HepG2 (cell line): ENCODE results near the gene SPOP. TPM values are rescaled to one million over a fixed set of nuclear protein-coding genes. Genes with fewer than 3 reads are reported as not detected.

Source experiments
- BCLAF1 ChIP-seq: fragments of 450-650 bp; IDR thresholded peaks from 2 replicates; pipeline ENCODE4 v1.6.1; 2017; ENCODE audit warnings: mild to moderate bottlenecking
- EP300 ChIP-seq, 3 experiments: sonication (generic) in 1 of 3; formaldehyde crosslinking in 1 of 3; IDR thresholded peaks; 2 replicates each; pipeline versions ENCODE4 v1.5.1 to v1.6.1; 2011 to 2020; ENCODE audit warnings: low read depth in 2 of 3, low read length in 2 of 3, borderline replicate concordance in 1 of 3, improper control_type of control experiment in 1 of 3, mild to moderate bottlenecking in 1 of 3, missing genetic modification reagents in 1 of 3, moderate library complexity in 1 of 3
- FOXA3 ChIP-seq: IDR thresholded peaks from 2 replicates; pipeline ENCODE4 v1.6.1; 2016; ENCODE audit warnings: missing genetic modification reagents, missing compliant biosample characterization
- HIVEP1 ChIP-seq: sonication (generic); formaldehyde crosslinking; IDR thresholded peaks from 2 replicates; pipeline ENCODE4 v1.4.0; 2020; ENCODE audit warnings: mild to moderate bottlenecking, missing genetic modification reagents
- HNRNPK ChIP-seq: fragments of 200-400 bp; formaldehyde crosslinking; IDR thresholded peaks from 2 replicates; pipeline ENCODE4 v1.6.1; 2018; ENCODE audit warnings: low read length, low read depth, moderate library complexity, mild to moderate bottlenecking; ENCODE audit not compliant: poor library complexity, severe bottlenecking
- IKZF5 ChIP-seq: IDR thresholded peaks from 2 replicates; pipeline ENCODE4 v1.6.1; 2018; ENCODE audit warnings: missing genetic modification reagents, mild to moderate bottlenecking, missing compliant biosample characterization
- KDM2A ChIP-seq: sonication (generic); formaldehyde crosslinking; IDR thresholded peaks from 2 replicates; pipeline ENCODE4 v1.4.0; 2020; ENCODE audit warnings: low read depth, missing genetic modification reagents, borderline replicate concordance
- MAX ChIP-seq: IDR thresholded peaks from 2 replicates; pipeline ENCODE4 v1.6.1; 2012; ENCODE audit warnings: inconsistent platforms
- MEF2D ChIP-seq: sonication (generic); formaldehyde crosslinking; IDR thresholded peaks from 2 replicates; pipeline ENCODE4 v1.5.1; 2020; ENCODE audit warnings: mild to moderate bottlenecking, missing genetic modification reagents
- PPARG ChIP-seq: conservative IDR thresholded peaks from 2 replicates; pipeline ENCODE4 v1.6.1; 2016; ENCODE audit warnings: missing biosample characterization, missing genetic modification reagents
- PRDM10 ChIP-seq: sonication (generic); formaldehyde crosslinking; IDR thresholded peaks from 2 replicates; pipeline ENCODE4 v1.4.0; 2020; ENCODE audit warnings: low read depth, missing genetic modification reagents
- RARG ChIP-seq: sonication (generic); formaldehyde crosslinking; IDR thresholded peaks from 2 replicates; pipeline ENCODE4 v1.4.0; 2020; ENCODE audit warnings: low read depth, mild to moderate bottlenecking, missing genetic modification reagents
- SMYD3 ChIP-seq: sonication (generic); formaldehyde crosslinking; IDR thresholded peaks from 2 replicates; pipeline ENCODE4 v1.8.1; 2023; ENCODE audit warnings: mild to moderate bottlenecking, missing genetic modification reagents
- SOX6 ChIP-seq, 2 experiments: fragments of 450-650 bp in 1 of 2; sonication (generic) in 1 of 2; formaldehyde crosslinking in 1 of 2; IDR thresholded peaks; 2 replicates each; pipeline versions ENCODE4 v1.4.0 to v1.6.1; 2017 to 2020; ENCODE audit warnings: antibody characterized with exemption in 1 of 2, mild to moderate bottlenecking in 1 of 2, missing genetic modification reagents in 1 of 2
- TEAD3 ChIP-seq: optimal IDR thresholded peaks from 2 replicates; pipeline ENCODE3; 2016; ENCODE audit warnings: borderline replicate concordance
- ZBTB7A ChIP-seq: sonication (generic); formaldehyde crosslinking; IDR thresholded peaks from 2 replicates; pipeline ENCODE4 v1.8.0; 2022; ENCODE audit warnings: mild to moderate bottlenecking, missing genetic modification reagents
- ZNF263 ChIP-seq: sonication (generic); formaldehyde crosslinking; IDR thresholded peaks from 2 replicates; pipeline ENCODE4 v1.4.0; 2020; ENCODE audit warnings: missing genetic modification reagents
- ZNF264 ChIP-seq: sonication (generic); formaldehyde crosslinking; IDR thresholded peaks from 2 replicates; pipeline ENCODE4 v1.4.0; 2020; ENCODE audit warnings: missing genetic modification reagents
- ZNF292 ChIP-seq: sonication (generic); formaldehyde crosslinking; IDR thresholded peaks from 2 replicates; pipeline ENCODE4 v1.8.1; 2022; ENCODE audit warnings: mild to moderate bottlenecking, low read depth, missing genetic modification reagents, borderline replicate concordance
- ZNF335 ChIP-seq: sonication (generic); formaldehyde crosslinking; IDR thresholded peaks from 2 replicates; pipeline ENCODE4 v1.4.0; 2020; ENCODE audit warnings: missing genetic modification reagents
- ZNF441 ChIP-seq: sonication (generic); formaldehyde crosslinking; IDR thresholded peaks from 2 replicates; pipeline ENCODE4 v1.7.0; 2021; ENCODE audit warnings: missing genetic modification reagents, borderline replicate concordance
- ZNF644 ChIP-seq: IDR thresholded peaks from 2 replicates; pipeline ENCODE4 v1.6.1; 2016; ENCODE audit warnings: low read depth
- polyA plus RNA-seq, 8 experiments: library from polyadenylated mRNA; depleted of rRNA in 3 of 8; stranded (reverse) in 7 of 8; unstranded in 1 of 8; fragments of >200 nt; fragmentation: Illumina TruSeq in 4 of 8; extraction: Trizol in 4 of 8; gene quantifications; 2 replicates each; pipeline versions ENCODE4 v1.2.1 to v1.2.3, GENCODE V29; 2011 to 2016; ENCODE audit warnings: low read depth in 4 of 8, missing spikeins in 1 of 8, mixed read lengths in 1 of 8; ENCODE audit not compliant: insufficient read depth in 1 of 8
- total RNA-seq, 5 experiments: library from RNA; depleted of rRNA; stranded (reverse); fragments of >200 nt; fragmentation: Illumina TruSeq; extraction: Trizol; gene quantifications; 2 replicates each; pipeline ENCODE4 v1.2.3, GENCODE V29; 2016; ENCODE audit warnings: low read depth in 1 of 5

The SPOP gene
- total and polyA plus RNA-seq, 2 of the 13 experiments (the other 11 are each of a cell fraction or from before 2014, with no cell fraction given): 52.8 to 60.8 TPM

- TF ChIP-seq TEAD3 (peak; percentile 90), FOXA3 (CRISPR knock-in tag) (peak; percentile 63), ZNF292 (CRISPR knock-in tag) (peak; percentile 22; the same call in 1 of the 2 replicates), ZNF441 (CRISPR knock-in tag) (peak; percentile 69; the same call in 1 of the 2 replicates), RARG (CRISPR knock-in tag) (no peak), HIVEP1 (no peak), ZBTB7A (CRISPR knock-in tag) (0 out of 2 replicates have a peak, but pooled peaks have one; percentile 44), PPARG (peak; percentile 79), ZNF264 (CRISPR knock-in tag) (no peak), KDM2A (CRISPR knock-in tag) (no peak), PRDM10 (no peak), IKZF5 (peak; percentile 66; the same call in 1 of the 2 replicates), BCLAF1 (no peak), MAX (peak; percentile 95), ZNF644 (CRISPR knock-in tag) (0 out of 2 replicates have a peak, but pooled peaks have one; percentile 23), SOX6 (IDR thresholded peaks at IDR 0.05) (no peak), SOX6 (CRISPR knock-in tag; IDR thresholded peaks at IDR 0.05) (peak; percentile 52; the same call in 1 of the 2 replicates), ZNF335 (CRISPR knock-in tag) (peak; percentile 28; the same call in 1 of the 2 replicates), MEF2D (CRISPR knock-in tag) (peak; percentile 79; the same call in 1 of the 2 replicates), SMYD3 (CRISPR knock-in tag) (peak; percentile 79; the same call in 1 of the 2 replicates), EP300 (IDR thresholded peaks at IDR 0.05; ENCODE audit: low read depth in 2 of 2, low read length in 2 of 2) (0 out of 4 replicates have a peak, but pooled peaks of 1 of the 2 experiments have one; percentile 4), EP300 (CRISPR knock-in tag; IDR thresholded peaks at IDR 0.05; ENCODE audit: borderline replicate concordance) (peak; percentile 25; the same call in 1 of the 2 replicates), HNRNPK (no peak), ZNF263 (no peak)
Measured at GRCh38 chr17:49687878-49688491, 10.1 kb upstream of the SPOP start (continued).
